Neural cell (in vitro differentiated cells): ENCODE data around the gene ADCY2. TPM values are rescaled to one million over a fixed set of nuclear protein-coding genes. Genes with fewer than 3 reads are reported as not detected.

Experiments used
- H2AFZ ChIP-seq: fragments of 200-600, 300-800 bp; sonication (generic), shearing (Covaris generic); 2 replicates; pipeline ENCODE4 v1.6.0; 2014; ENCODE audit warnings: low read depth, mild to moderate bottlenecking, antibody characterized with exemption, low read length, moderate library complexity
- H3F3A ChIP-seq: fragments of 200-600 bp; shearing (Covaris generic); 2 replicates; pipeline ENCODE4 v1.6.1; 2016; ENCODE audit warnings: mild to moderate bottlenecking, moderate library complexity, mixed read lengths, antibody characterized with exemption, low read length; ENCODE audit not compliant: insufficient read depth, poor library complexity, severe bottlenecking
- H3K27ac ChIP-seq: fragments of 200-600, 300-800 bp; sonication (generic), shearing (Covaris generic); 2 replicates; pipeline ENCODE4 v1.5.1; 2014; ENCODE audit warnings: mild to moderate bottlenecking, low read length, moderate library complexity
- H3K27me3 ChIP-seq: fragments of 300-800, 200-600 bp; sonication (generic), shearing (Covaris generic); 2 replicates; pipeline ENCODE4 v1.6.0; 2014; ENCODE audit warnings: mild to moderate bottlenecking, low read depth, low read length, moderate library complexity; ENCODE audit not compliant: insufficient read depth
- H3K36me3 ChIP-seq: fragments of 300-800, 200-600 bp; sonication (generic), shearing (Covaris generic); 2 replicates; pipeline ENCODE4 v1.5.1; 2014; ENCODE audit warnings: mild to moderate bottlenecking, antibody characterized with exemption, low read length, moderate library complexity; ENCODE audit not compliant: insufficient read depth
- H3K4me2 ChIP-seq: fragments of 300-800, 200-600 bp; sonication (generic), shearing (Covaris generic); 2 replicates; pipeline ENCODE4 v1.6.0; 2014; ENCODE audit warnings: mild to moderate bottlenecking, low read length
- H3K4me3 ChIP-seq: fragments of 300-800, 200-600 bp; sonication (generic), shearing (Covaris generic); 2 replicates; pipeline ENCODE4 v1.5.1; 2014; ENCODE audit warnings: mild to moderate bottlenecking, low read length, moderate library complexity
- H3K79me2 ChIP-seq: fragments of 200-600 bp; shearing (Covaris generic); replicated peaks from 2 replicates; pipeline ENCODE4 v1.6.0; 2014; ENCODE audit warnings: mild to moderate bottlenecking, low read length, moderate library complexity; ENCODE audit not compliant: insufficient read depth
- H3K9ac ChIP-seq: fragments of 300-800, 200-600 bp; sonication (generic), shearing (Covaris generic); 2 replicates; pipeline ENCODE4 v1.6.1; 2016; ENCODE audit warnings: mild to moderate bottlenecking, low read length, mixed read lengths
- H3K9me2 ChIP-seq: fragments of 200-600 bp; shearing (Covaris generic); 2 replicates; pipeline ENCODE4 v1.6.1; 2016; ENCODE audit warnings: mild to moderate bottlenecking, low read length, mixed read lengths; ENCODE audit not compliant: insufficient read depth
- H3K9me3 ChIP-seq: fragments of 200-600, 300-800 bp; sonication (generic), shearing (Covaris generic); 2 replicates; pipeline ENCODE4 v1.6.1; 2016; ENCODE audit warnings: mild to moderate bottlenecking, mixed run types, low read length, moderate library complexity, mixed read lengths
- H4K20me1 ChIP-seq: fragments of 200-600 bp; shearing (Covaris generic); 2 replicates; pipeline ENCODE4 v1.6.1; 2016; ENCODE audit warnings: mild to moderate bottlenecking, mixed run types; ENCODE audit not compliant: insufficient read depth
- CTCF ChIP-seq: fragments of 450-650 bp; IDR thresholded peaks from 2 replicates; pipeline ENCODE4 v1.5.1; 2014; ENCODE audit warnings: antibody characterized with exemption, mild to moderate bottlenecking, moderate library complexity; ENCODE audit not compliant: poor library complexity, severe bottlenecking
- EP300 ChIP-seq: fragments of 450-650 bp; conservative IDR thresholded peaks from 2 replicates; pipeline ENCODE4 v1.6.1; 2014; ENCODE audit warnings: antibody characterized with exemption, mild to moderate bottlenecking, moderate library complexity; ENCODE audit not compliant: poor library complexity, severe bottlenecking
- EZH2 ChIP-seq: fragments of 200-600, 300-800 bp; shearing (Covaris generic), sonication (generic); IDR thresholded peaks from 2 replicates; pipeline ENCODE4 v1.6.1; 2014; ENCODE audit warnings: antibody characterized with exemption, low read length, borderline replicate concordance, mild to moderate bottlenecking; ENCODE audit not compliant: insufficient read depth, poor library complexity, severe bottlenecking
- MXI1 ChIP-seq: fragments of 450-650 bp; conservative IDR thresholded peaks from 2 replicates; pipeline ENCODE4 v1.6.1; 2014; ENCODE audit warnings: antibody characterized with exemption, mild to moderate bottlenecking; ENCODE audit not compliant: poor library complexity, severe bottlenecking
- POLR2AphosphoS5 ChIP-seq: IDR thresholded peaks from 2 replicates; pipeline ENCODE4 v1.6.1; 2012
- RAD21 ChIP-seq: fragments of 450-650 bp; conservative IDR thresholded peaks from 2 replicates; pipeline ENCODE4 v1.6.1; 2014; ENCODE audit warnings: antibody characterized with exemption, mild to moderate bottlenecking, moderate library complexity
- SMC3 ChIP-seq: fragments of 450-650 bp; conservative IDR thresholded peaks from 2 replicates; pipeline ENCODE4 v1.6.1; 2014; ENCODE audit warnings: antibody characterized with exemption, mild to moderate bottlenecking, moderate library complexity; ENCODE audit not compliant: poor library complexity
- TAF1 ChIP-seq: IDR thresholded peaks from 2 replicates; pipeline ENCODE4 v1.6.1; 2012; ENCODE audit warnings: low read depth
- polyA plus RNA-seq: library from polyadenylated mRNA; depleted of rRNA; stranded (reverse); fragments of >200 nt; gene quantifications from 2 replicates; pipeline ENCODE4 v1.2.3, GENCODE V29; 2014
- TF ChIP-seq, protein P1 (sequence below): IDR thresholded peaks from 2 replicates; pipeline ENCODE4 v1.6.1; 2012; ENCODE audit warnings: borderline replicate concordance

The ADCY2 gene
- polyA plus RNA-seq, 1 donor from 2014 or later: 1.9 TPM

DNA sequence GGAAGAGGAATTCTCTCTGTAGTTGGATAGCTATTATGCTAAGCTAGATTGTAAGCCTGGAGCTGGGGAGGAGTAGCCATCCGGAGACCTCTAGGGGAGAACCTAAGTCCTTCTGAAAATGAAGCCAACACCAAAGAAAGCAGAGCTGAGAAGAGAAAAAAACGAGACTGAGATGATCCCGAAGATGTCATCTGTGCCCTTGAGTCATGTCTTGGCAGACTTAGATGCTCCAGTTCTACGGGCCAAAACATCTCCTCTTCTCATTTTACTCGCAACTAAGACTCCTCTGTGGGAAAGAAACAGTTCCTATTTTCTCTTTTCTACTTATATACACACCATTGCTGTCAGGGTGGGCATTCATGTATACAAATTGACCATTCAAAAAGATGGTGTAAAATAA, 34.3 kb upstream of the ADCY2 start:
- Histone ChIP-seq H3K36me3 (no peaks in the 10 kb centered on the region), H3K9me2 (no peaks in the 10 kb centered on the region), H2AFZ (no peak overlapping the region)

DNA sequence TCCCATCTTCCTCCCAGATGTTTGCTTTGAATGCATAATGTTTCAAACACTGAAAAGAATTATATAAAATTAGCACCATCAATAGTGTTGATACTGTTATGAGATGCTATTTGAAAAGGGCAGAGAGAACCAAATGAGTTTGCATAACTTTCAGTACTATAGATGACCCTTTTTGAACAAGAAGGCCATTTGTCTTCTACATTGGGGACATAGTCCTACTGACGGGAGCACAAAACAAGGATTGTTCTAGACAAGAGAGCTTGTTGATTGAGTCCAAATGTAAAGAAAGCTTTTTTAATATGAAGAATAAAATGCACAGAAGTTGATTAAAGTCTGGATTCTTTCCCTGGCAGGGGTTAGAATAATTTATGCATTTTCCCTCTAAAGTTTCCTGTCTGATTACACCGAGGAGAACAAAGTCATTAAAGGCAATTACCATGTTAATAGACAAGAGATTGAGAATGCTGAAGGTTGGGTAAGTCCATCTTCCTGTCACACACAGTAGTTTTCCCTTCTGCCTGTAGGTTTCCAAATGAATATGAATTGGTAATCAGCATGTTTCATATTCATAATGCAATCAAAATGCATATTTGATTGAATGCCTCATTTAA, 32.8 kb upstream of the ADCY2 start:
- Histone ChIP-seq H3K9me3 (no peaks in the 10 kb centered on the region), H3K9me2 (no peaks in the 10 kb centered on the region), H3F3A (no peaks in the 10 kb centered on the region), H3K36me3 (no peaks in the 10 kb centered on the region), H3K9ac (no peak overlapping the region), H3K4me2 (no peak overlapping the region), H4K20me1 (no peaks in the 10 kb centered on the region), H3K27ac (no peak overlapping the region), H2AFZ (no peak overlapping the region), H3K4me3 (no peak overlapping the region), H3K27me3 (no peaks in the 10 kb centered on the region), H3K79me2 (no peaks in the 10 kb centered on the region)
- TF ChIP-seq RAD21 (no peak), EZH2 (no peak), POLR2AphosphoS5 (no peak), MXI1 (no peak), TAF1 (no peak), CTCF (no peak), EP300 (no peak)
- TF ChIP-seq, protein P1, sequence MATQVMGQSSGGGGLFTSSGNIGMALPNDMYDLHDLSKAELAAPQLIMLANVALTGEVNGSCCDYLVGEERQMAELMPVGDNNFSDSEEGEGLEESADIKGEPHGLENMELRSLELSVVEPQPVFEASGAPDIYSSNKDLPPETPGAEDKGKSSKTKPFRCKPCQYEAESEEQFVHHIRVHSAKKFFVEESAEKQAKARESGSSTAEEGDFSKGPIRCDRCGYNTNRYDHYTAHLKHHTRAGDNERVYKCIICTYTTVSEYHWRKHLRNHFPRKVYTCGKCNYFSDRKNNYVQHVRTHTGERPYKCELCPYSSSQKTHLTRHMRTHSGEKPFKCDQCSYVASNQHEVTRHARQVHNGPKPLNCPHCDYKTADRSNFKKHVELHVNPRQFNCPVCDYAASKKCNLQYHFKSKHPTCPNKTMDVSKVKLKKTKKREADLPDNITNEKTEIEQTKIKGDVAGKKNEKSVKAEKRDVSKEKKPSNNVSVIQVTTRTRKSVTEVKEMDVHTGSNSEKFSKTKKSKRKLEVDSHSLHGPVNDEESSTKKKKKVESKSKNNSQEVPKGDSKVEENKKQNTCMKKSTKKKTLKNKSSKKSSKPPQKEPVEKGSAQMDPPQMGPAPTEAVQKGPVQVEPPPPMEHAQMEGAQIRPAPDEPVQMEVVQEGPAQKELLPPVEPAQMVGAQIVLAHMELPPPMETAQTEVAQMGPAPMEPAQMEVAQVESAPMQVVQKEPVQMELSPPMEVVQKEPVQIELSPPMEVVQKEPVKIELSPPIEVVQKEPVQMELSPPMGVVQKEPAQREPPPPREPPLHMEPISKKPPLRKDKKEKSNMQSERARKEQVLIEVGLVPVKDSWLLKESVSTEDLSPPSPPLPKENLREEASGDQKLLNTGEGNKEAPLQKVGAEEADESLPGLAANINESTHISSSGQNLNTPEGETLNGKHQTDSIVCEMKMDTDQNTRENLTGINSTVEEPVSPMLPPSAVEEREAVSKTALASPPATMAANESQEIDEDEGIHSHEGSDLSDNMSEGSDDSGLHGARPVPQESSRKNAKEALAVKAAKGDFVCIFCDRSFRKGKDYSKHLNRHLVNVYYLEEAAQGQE: no peak

More for the DNA sequence above, 34.3 kb upstream of the ADCY2 start:
- Histone ChIP-seq H3K27ac (no peak overlapping the region), H3K9ac (no peak overlapping the region), H3K79me2 (no peaks in the 10 kb centered on the region), H3K27me3 (no peaks in the 10 kb centered on the region), H3K4me2 (no peak overlapping the region), H3K9me3 (no peaks in the 10 kb centered on the region), H4K20me1 (no peaks in the 10 kb centered on the region), H3F3A (no peaks in the 10 kb centered on the region), H3K4me3 (no peak overlapping the region)
- TF ChIP-seq EZH2 (no peak), MXI1 (no peak), EP300 (no peak), POLR2AphosphoS5 (no peak), TAF1 (no peak), CTCF (no peak), SMC3 (no peak), RAD21 (no peak)
- TF ChIP-seq, protein P1: no peak
